AG09309 (cell line): Measurements from ENCODE around the gene SP100.

ENCODE experiments used
- DNase-seq: peaks from one replicate; pipeline ENCODE4 v3.0.0-alpha.2; 2010; ENCODE audit warnings: low read depth
- H3K4me3 ChIP-seq: 2 replicates; pipeline ENCODE4 v1.5.1; 2011; ENCODE audit warnings: mild to moderate bottlenecking, low read depth, low read length, moderate library complexity; ENCODE audit not compliant: control insufficient read depth
- TF ChIP-seq, protein P1 (sequence below): IDR thresholded peaks from 2 replicates; pipeline ENCODE4 v1.5.1; 2011; ENCODE audit warnings: mild to moderate bottlenecking, low read depth, low read length, inconsistent platforms; ENCODE audit not compliant: insufficient read depth, control insufficient read depth; ENCODE audit errors: missing control alignments

Gene SP100

DNA sequence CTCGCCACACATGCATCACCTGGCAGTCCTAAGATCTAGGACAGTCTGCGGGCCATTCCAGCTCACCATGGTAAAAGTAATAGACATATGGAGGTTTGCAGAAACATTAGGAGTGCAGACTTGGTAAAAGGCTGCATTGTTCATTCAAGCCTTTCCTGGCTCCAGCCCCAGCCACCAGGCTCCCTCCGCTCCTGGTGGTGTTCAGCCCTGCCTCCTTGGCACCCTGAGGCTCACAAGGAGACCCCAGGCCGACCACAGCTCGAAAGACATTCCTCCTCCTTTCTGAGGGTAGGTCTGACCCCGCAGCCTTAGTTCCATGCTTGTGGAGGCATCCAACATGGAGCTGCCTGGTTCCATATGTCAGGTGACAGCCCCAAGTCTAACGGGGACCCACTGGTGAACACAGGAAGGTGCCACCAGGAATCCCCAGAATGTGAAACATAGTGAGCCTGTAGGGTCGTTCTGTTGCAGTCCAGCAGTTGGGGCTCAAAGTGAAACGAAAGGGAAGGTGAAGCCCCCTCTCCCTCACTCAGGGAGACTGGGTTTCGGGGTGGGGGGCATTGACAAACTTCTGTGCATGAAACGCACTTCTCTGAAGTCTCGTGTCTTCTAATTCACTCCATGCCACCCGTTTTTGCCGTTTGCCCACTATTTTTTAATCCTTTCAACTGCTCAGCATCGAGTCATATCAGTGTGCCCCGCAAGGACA is 5.0 kb upstream of the SP100 start:
- TF ChIP-seq, protein P1, sequence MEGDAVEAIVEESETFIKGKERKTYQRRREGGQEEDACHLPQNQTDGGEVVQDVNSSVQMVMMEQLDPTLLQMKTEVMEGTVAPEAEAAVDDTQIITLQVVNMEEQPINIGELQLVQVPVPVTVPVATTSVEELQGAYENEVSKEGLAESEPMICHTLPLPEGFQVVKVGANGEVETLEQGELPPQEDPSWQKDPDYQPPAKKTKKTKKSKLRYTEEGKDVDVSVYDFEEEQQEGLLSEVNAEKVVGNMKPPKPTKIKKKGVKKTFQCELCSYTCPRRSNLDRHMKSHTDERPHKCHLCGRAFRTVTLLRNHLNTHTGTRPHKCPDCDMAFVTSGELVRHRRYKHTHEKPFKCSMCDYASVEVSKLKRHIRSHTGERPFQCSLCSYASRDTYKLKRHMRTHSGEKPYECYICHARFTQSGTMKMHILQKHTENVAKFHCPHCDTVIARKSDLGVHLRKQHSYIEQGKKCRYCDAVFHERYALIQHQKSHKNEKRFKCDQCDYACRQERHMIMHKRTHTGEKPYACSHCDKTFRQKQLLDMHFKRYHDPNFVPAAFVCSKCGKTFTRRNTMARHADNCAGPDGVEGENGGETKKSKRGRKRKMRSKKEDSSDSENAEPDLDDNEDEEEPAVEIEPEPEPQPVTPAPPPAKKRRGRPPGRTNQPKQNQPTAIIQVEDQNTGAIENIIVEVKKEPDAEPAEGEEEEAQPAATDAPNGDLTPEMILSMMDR = no peak
- H3K4me3 ChIP-seq = peak overlapping the region; percentile 55
- no peak for DNase-seq

DNA sequence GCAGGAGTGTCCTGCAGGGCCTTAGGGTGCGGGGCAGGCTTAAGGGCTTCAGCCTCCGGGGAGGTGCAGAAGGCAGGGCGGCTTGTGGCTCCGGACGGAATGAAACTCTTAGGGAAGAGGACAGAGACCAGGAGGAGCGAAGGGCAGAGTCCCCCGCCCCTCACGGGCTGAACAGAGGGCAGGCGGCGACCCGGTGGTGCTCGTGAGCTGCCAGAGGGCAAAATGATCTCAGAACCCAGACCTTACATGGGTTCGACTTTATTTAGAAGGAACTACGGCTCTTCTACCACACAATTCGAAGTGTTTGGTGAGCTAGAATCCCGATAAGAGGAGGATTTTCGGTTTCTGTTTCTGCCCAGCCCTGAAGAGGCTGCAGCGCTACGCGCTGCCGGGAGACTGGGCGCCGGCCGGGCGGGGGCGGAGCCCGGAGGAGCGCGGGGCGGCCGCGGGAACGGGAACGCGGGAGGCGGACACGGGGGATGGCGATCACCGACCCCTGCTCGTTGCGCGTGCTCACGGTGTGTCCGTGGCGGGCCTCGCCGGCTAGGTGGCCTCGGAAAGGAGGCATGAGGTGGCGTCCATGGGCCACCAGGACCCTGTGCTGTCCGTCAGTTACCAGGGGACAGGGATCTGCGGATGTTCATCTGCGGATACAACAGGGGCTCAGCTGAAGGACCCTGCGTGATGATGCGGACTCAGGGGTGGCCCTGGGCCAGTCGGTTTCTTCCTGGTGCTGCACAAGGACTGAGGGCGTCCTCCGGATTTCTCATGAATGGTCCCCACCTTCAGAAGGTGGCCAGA is 4.2 kb upstream of the SP100 start:
- H3K4me3 ChIP-seq = peak overlapping the region; percentile 55
- TF ChIP-seq, protein P1 = no peak
- DNase-seq = peak; percentile 21

DNA sequence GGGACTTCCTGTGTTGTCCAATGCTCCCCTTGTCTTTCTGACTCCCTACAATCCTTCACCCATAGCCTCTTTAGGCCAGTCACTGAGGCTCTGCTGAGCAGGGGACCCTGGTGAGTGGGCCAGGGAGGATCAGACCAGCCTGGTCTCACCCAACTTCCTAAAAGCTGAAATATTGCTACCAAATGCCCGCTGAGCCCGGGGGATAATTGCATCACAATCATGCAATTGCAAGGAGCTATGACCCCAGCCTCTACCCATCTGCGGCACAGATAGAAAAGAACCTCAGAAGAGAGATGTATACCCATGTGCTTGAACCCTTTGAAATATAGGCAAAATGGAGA is 3.7 kb upstream of the SP100 start:
- TF ChIP-seq, protein P1 = no peak
- no peak for DNase-seq
- peak overlapping the region; percentile 55 for H3K4me3 ChIP-seq

DNA sequence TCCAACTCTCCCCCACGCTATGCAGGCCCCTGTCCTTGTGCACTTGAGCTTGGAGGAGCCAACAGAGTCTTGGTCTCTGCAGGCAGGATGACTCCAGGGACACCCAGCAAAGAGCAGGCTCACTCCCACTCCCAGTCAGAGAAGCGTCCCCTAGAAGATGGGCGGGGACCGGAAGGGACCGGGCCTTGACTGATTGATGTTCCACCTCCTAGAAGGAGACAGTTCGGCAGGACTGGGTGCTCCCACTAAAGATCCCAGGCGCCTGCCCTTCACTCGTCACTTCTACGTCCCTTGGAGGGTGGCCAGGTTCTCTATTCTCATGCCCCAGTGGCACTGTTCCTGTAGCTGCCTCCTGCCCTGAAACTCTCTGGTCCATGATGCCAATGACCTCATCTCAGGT is 3.2 kb upstream of the SP100 start:
- DNase-seq = no peak
- no peak overlapping the region for H3K4me3 ChIP-seq
- TF ChIP-seq, protein P1 = no peak

DNA sequence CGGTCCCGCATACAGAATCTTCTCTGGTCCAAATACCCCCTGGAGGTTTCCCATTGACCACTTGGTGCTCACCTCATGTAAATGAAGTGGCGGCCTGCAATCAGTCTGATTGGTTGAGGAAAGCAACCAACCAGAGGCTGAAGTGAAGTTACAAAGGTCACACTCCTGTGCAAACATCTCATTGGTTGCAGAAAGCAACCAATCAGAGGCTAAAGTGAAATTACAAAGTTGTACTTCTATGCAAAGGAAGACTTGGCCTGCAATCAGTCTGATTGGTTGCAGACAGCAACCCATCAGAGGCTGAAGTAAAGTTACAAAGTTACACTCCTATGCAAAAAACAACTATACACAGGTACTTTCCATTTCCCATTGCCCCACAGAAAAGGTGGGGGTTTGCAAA is 2.5 kb upstream of the SP100 start:
- no peak for DNase-seq
- TF ChIP-seq, protein P1 = no peak
- H3K4me3 ChIP-seq = no peak overlapping the region

DNA sequence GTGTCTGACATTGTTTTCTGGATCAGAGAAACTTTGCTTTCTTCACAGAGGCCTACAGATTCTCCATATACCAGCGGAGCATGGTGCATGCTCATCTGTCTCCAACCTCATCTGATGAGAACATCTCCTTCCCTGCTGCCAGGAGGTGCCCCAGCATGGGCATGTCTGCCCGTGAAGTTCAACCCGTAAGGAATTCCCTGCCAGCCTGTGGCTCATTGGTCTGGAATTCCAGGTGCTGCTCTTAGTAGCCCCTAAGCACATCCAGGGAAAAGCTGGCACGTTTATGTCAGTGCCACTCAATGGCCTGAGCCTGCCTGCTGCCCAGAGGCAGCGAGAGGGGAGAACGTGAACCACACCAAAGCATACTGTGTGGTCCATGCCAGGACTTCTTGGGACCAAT is 1.7 kb upstream of the SP100 start:
- DNase-seq = no peak
- no peak overlapping the region for H3K4me3 ChIP-seq
- TF ChIP-seq, protein P1 = no peak

DNA sequence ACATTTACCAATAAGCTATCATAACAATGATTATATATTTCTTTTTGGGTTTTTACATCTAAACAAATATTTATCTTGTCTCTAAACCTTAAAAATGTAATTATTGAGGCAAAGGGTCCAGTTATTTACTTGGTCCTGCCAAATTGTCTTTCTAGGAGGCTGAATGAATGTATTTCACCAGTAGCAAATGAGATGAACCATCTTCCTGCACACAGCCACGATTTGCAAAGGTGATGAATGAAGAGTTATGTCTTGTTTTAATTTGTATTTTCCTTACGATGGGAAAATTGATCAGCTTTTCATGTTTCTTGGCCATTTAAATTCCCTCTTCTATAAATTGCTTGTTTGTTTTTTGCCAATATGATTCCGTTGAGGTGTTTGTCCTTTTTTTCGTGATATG is 1.4 kb downstream of the SP100 start:
- peak overlapping the region; percentile 27 for H3K4me3 ChIP-seq
- DNase-seq = no peak
- TF ChIP-seq, protein P1 = no peak
